K562 (cell line): Measurements from ENCODE around the gene NDUFC2. TPM values are rescaled to one million over a fixed set of nuclear protein-coding genes. Genes with fewer than 3 reads are reported as not detected.

Experiments
- ATAC-seq: fragments of 200-7000 bp; cut with Tn5 transposase; 3 replicates; pipeline ENCODE4 v1.9.1; 2020; ENCODE audit warnings: moderate library complexity
- BruUV-seq: library from RNA; stranded (reverse); fragments of 400-500 nt; replicated peaks from 2 replicates; lab custom pipeline; 2021; lab: Mats Ljungman, UMichigan
- CTCF ChIA-PET: fragments of 300-600 bp; formaldehyde crosslinking; extraction: SDS; loops from one replicate; lab custom pipeline; 2021; ENCODE audit warnings: low intra/inter-chr PET ratio; lab: Yijun Ruan, JAX
- POLR2A ChIA-PET: fragments of 300-600, 350-650 bp; sonication (Branson Sonifier 250); formaldehyde crosslinking; extraction: SDS; loops from one replicate; lab custom pipeline; 2021; ENCODE audit warnings: antibody characterized with exemption, inconsistent platforms; lab: Yijun Ruan, JAX
- DNase-seq, 4 experiments: peaks; one replicate each; pipeline versions ENCODE4 v3.0.0 to v3.0.0-alpha.2; 2011 to 2018; ENCODE audit warnings: low spot score in 3 of 4, mixed read lengths in 3 of 4; ENCODE audit errors: extremely low read depth in 1 of 4
- FAIRE-seq: peaks from 2 replicates; lab custom pipeline; 2011; peaks lifted over from hg19 to GRCh38; lab: Jason Lieb, UNC
- H2AFZ ChIP-seq: 2 replicates; pipeline ENCODE4 v1.6.0; 2011; ENCODE audit warnings: low read depth, low read length, control low read depth, inconsistent platforms
- H3K27ac ChIP-seq: fragments of 200-600 bp; 3 replicates; pipeline ENCODE4 v1.8.0; 2011; ENCODE audit warnings: low read depth, mild to moderate bottlenecking, control low read depth, inconsistent platforms, low read length, moderate library complexity, mixed read lengths; ENCODE audit errors: extremely low read depth
- H3K27me3 ChIP-seq, 2 experiments: fragments of 300-600 bp in 1 of 2; 2 replicates in 1 of 2; 3 replicates in 1 of 2; pipeline versions ENCODE4 v1.6.0 to v1.8.0; 2011; ENCODE audit warnings: inconsistent platforms in 2 of 2, low read length in 2 of 2, mild to moderate bottlenecking in 1 of 2, mixed read lengths in 1 of 2, moderate library complexity in 1 of 2; ENCODE audit not compliant: control insufficient read depth in 2 of 2, insufficient read depth in 2 of 2
- H3K36me3 ChIP-seq: fragments of 300-600 bp; 3 replicates; pipeline ENCODE4 v1.8.0; 2011; ENCODE audit warnings: mild to moderate bottlenecking, low read length, inconsistent platforms; ENCODE audit not compliant: control insufficient read depth, insufficient read depth
- H3K4me1 ChIP-seq, 2 experiments: fragments of 200-600 bp in 1 of 2; replicated peaks in 1 of 2; 2 replicates in 1 of 2; 3 replicates in 1 of 2; pipeline versions ENCODE4 v1.5.1 to v1.8.0; 2011; ENCODE audit warnings: inconsistent platforms in 2 of 2, low read length in 2 of 2, mild to moderate bottlenecking in 1 of 2, mixed read lengths in 1 of 2, moderate library complexity in 1 of 2; ENCODE audit not compliant: control insufficient read depth in 2 of 2, insufficient read depth in 2 of 2
- H3K4me2 ChIP-seq: 2 replicates; pipeline ENCODE4 v1.6.1; 2011; ENCODE audit warnings: low read length, control low read depth, inconsistent platforms, mixed read lengths; ENCODE audit not compliant: insufficient read depth
- H3K4me3 ChIP-seq: fragments of 200-600 bp; sonication (generic), shearing (Covaris generic); 2 replicates; pipeline ENCODE4 v1.5.1; 2016; ENCODE audit warnings: control low read depth, inconsistent platforms
- H3K79me2 ChIP-seq: fragments of 200-600 bp; 3 replicates; pipeline ENCODE4 v1.8.0; 2011; ENCODE audit warnings: low read length, inconsistent platforms; ENCODE audit not compliant: control insufficient read depth, insufficient read depth
- H3K9ac ChIP-seq, 2 experiments: 2 replicates each; pipeline versions ENCODE4 v1.6.0 to v1.6.1; 2011; ENCODE audit warnings: low read depth in 2 of 2, low read length in 2 of 2, control low read depth in 1 of 2, inconsistent platforms in 1 of 2, mild to moderate bottlenecking in 1 of 2, mixed read lengths in 1 of 2; ENCODE audit not compliant: insufficient read depth in 1 of 2
- H3K9me1 ChIP-seq: one replicate; pipeline ENCODE4 v1.6.0; 2011; ENCODE audit warnings: inconsistent platforms, mild to moderate bottlenecking, low read length, moderate library complexity; ENCODE audit not compliant: control insufficient read depth, insufficient read depth
- H3K9me3 ChIP-seq: replicated peaks from 2 replicates; pipeline ENCODE4 v1.5.1; 2011; ENCODE audit warnings: low read depth, low read length, inconsistent platforms; ENCODE audit not compliant: control insufficient read depth, insufficient read depth
- H4K20me1 ChIP-seq: replicated peaks from 2 replicates; pipeline ENCODE4 v1.6.1; 2011; ENCODE audit warnings: low read length, inconsistent platforms, mixed read lengths; ENCODE audit not compliant: control insufficient read depth, insufficient read depth
- BRF1 ChIP-seq: IDR thresholded peaks from 3 replicates; pipeline ENCODE4 v1.6.1; 2011; ENCODE audit warnings: borderline replicate concordance, mild to moderate bottlenecking; ENCODE audit not compliant: insufficient read length; ENCODE audit errors: extremely low read depth
- HDAC3 ChIP-seq: fragments of 450-650 bp; IDR thresholded peaks from 2 replicates; pipeline ENCODE4 v1.6.1; 2018; ENCODE audit warnings: borderline replicate concordance, mild to moderate bottlenecking, moderate library complexity; ENCODE audit not compliant: partially characterized antibody
- JUNB ChIP-seq: fragments of 450-650 bp; formaldehyde crosslinking; conservative IDR thresholded peaks from 2 replicates; pipeline ENCODE4 v1.4.0; 2020; ENCODE audit warnings: mild to moderate bottlenecking
- MAFG ChIP-seq: fragments of 450-650 bp; conservative IDR thresholded peaks from 2 replicates; pipeline ENCODE4 v1.6.1; 2016; ENCODE audit warnings: missing genetic modification characterization, missing compliant biosample characterization
- NFIC ChIP-seq: fragments of 450-650 bp; IDR thresholded peaks from 2 replicates; pipeline ENCODE4 v1.6.1; 2017; ENCODE audit warnings: mild to moderate bottlenecking, inconsistent platforms
- NONO ChIP-seq, 2 experiments: fragments of 200-400 bp in 1 of 2; fragments of 450-650 bp in 1 of 2; formaldehyde crosslinking in 1 of 2; IDR thresholded peaks; 2 replicates each; pipeline ENCODE4 v1.6.1; 2017; ENCODE audit warnings: low read depth in 2 of 2, mild to moderate bottlenecking in 2 of 2, moderate library complexity in 2 of 2, low read length in 1 of 2
- NUFIP1 ChIP-seq: fragments of 450-650 bp; IDR thresholded peaks from 2 replicates; pipeline ENCODE4 v1.6.1; 2018; ENCODE audit not compliant: partially characterized antibody
- PYGO2 ChIP-seq: fragments of 450-650 bp; IDR thresholded peaks from 2 replicates; pipeline ENCODE4 v1.6.1; 2016; ENCODE audit warnings: mild to moderate bottlenecking, missing genetic modification characterization, moderate library complexity, missing compliant biosample characterization
- SMARCA5 ChIP-seq: fragments of 450-650 bp; IDR thresholded peaks from 2 replicates; pipeline ENCODE4 v1.6.1; 2016
- TCF3 ChIP-seq: sonication (generic); formaldehyde crosslinking; IDR thresholded peaks from 2 replicates; pipeline ENCODE4 v1.4.0; 2020; ENCODE audit warnings: mild to moderate bottlenecking, missing genetic modification reagents
- ZMIZ1 ChIP-seq, 2 experiments: fragments of 150-350 bp in 1 of 2; IDR thresholded peaks; 2 replicates each; pipeline ENCODE4 v1.6.1; 2012 to 2016; ENCODE audit warnings: low read depth in 2 of 2, low read length in 2 of 2, mild to moderate bottlenecking in 1 of 2, moderate library complexity in 1 of 2
- ZNF143 ChIP-seq: sonication (generic); formaldehyde crosslinking; IDR thresholded peaks from 2 replicates; pipeline ENCODE4 v1.9.0; 2022; ENCODE audit warnings: mild to moderate bottlenecking, missing genetic modification reagents
- WGBS: fragments of 100-300 bp; shearing (Covaris generic); methylation state at CpG from one replicate; pipeline ENCODE4 v1.1.6; 2016; ENCODE audit warnings: low coverage, mixed read lengths; ENCODE audit not compliant: insufficient coverage; ENCODE audit errors: missing lambda C conversion rate; 5-methylcytosine and 5-hydroxymethylcytosine counted together
- in situ Hi-C: fragments of 300-500 bp; cut with MboI; formaldehyde crosslinking; loops from 4 replicates; pipeline ENCODE4 v1.15.0; 2018; ENCODE audit warnings: inconsistent platforms, mixed read lengths
- intact Hi-C: fragments of 100-400 bp; cut with micrococcal nuclease; formaldehyde crosslinking; loops from 2 replicates; pipeline ENCODE4 v1.14.2; 2022
- polyA plus RNA-seq, 8 experiments: library from polyadenylated mRNA; depleted of rRNA in 4 of 8; stranded (reverse) in 5 of 8; unstranded in 3 of 8; fragments of >200 nt; fragmentation: Nextera tagmentation in 2 of 8; fragmentation: Illumina TruSeq in 1 of 8; extraction: Ambion mirVana in 2 of 8; extraction: Trizol in 1 of 8; gene quantifications; 2 replicates each; pipeline versions ENCODE4 v1.2.1 to v1.2.3, GENCODE V29; 2011 to 2014; ENCODE audit warnings: inconsistent platforms in 1 of 8, missing spikeins in 1 of 8
- total RNA-seq, 7 experiments: library from RNA; depleted of rRNA in 6 of 7; stranded (reverse); fragments of >200 nt in 6 of 7; fragmentation: Illumina TruSeq in 2 of 7; extraction: Trizol in 2 of 7; gene quantifications; 2 replicates each; pipeline versions ENCODE4 v1.2.1 to v1.2.3, GENCODE V29; 2011 to 2021; ENCODE audit warnings: low replicate concordance in 1 of 7
- TF ChIP-seq, protein P1 (sequence below): sonication (generic); formaldehyde crosslinking; IDR thresholded peaks from 2 replicates; pipeline ENCODE4 v1.8.0; 2022; ENCODE audit warnings: mild to moderate bottlenecking, missing genetic modification reagents, borderline replicate concordance
- TF ChIP-seq, protein P2 (sequence below): sonication (generic); formaldehyde crosslinking; IDR thresholded peaks from 2 replicates; pipeline ENCODE4 v1.8.1; 2023; ENCODE audit warnings: mild to moderate bottlenecking, missing genetic modification reagents

The NDUFC2 gene
- total and polyA plus RNA-seq, 9 of the 15 experiments (the other 6 are each of a cell fraction or from before 2014, with no cell fraction given), result 168 to 1,119 (median 442) TPM

- no TSS peak for BruUV-seq
- no peak overlapping the region for H3K4me3 ChIP-seq
- H4K20me1 ChIP-seq, result no peaks in the 10 kb centered on the region
- H3K9ac ChIP-seq, result no peak overlapping the region
- no peaks in the 10 kb centered on the region for H3K79me2 ChIP-seq
- H3K4me2 ChIP-seq, result no peak overlapping the region
- no peaks in the 10 kb centered on the region for H3K9me3 ChIP-seq
- CTCF ChIA-PET, result no interaction called here
- H3K9me1 ChIP-seq, result no peaks in the 10 kb centered on the region
- no peak overlapping the region for H3K27ac ChIP-seq
- H3K27me3 ChIP-seq, result no peaks in the 10 kb centered on the region
- ATAC-seq (no peak), FAIRE-seq (no peak), DNase-seq (no peak)
- no peaks in the 10 kb centered on the region for H3K4me1 ChIP-seq
- no peak overlapping the region for H2AFZ ChIP-seq
- POLR2A ChIA-PET, result no interaction called here
- in situ Hi-C loops (no loop called here), intact Hi-C loops (no loop called here)
- WGBS, result 94% methylated on average over 2 of the region's 2 CpGs
- peaks cover 58% of the 10 kb centered on the region for H3K36me3 ChIP-seq
- TF ChIP-seq NONO (IDR thresholded peaks at IDR 0.05; ENCODE audit: low read depth in 2 of 2, low read length in 1 of 2) (no peak), MAFG (tag) (no peak), ZMIZ1 (IDR thresholded peaks at IDR 0.05; ENCODE audit: low read depth in 2 of 2, low read length in 2 of 2) (no peak), NFIC (no peak), BRF1 (no peak), HDAC3 (no peak), PYGO2 (tag) (no peak), ZNF143 (CRISPR knock-in tag) (no peak), SMARCA5 (no peak), TCF3 (CRISPR knock-in tag) (no peak), NUFIP1 (no peak), JUNB (no peak)
- TF ChIP-seq, protein P1, sequence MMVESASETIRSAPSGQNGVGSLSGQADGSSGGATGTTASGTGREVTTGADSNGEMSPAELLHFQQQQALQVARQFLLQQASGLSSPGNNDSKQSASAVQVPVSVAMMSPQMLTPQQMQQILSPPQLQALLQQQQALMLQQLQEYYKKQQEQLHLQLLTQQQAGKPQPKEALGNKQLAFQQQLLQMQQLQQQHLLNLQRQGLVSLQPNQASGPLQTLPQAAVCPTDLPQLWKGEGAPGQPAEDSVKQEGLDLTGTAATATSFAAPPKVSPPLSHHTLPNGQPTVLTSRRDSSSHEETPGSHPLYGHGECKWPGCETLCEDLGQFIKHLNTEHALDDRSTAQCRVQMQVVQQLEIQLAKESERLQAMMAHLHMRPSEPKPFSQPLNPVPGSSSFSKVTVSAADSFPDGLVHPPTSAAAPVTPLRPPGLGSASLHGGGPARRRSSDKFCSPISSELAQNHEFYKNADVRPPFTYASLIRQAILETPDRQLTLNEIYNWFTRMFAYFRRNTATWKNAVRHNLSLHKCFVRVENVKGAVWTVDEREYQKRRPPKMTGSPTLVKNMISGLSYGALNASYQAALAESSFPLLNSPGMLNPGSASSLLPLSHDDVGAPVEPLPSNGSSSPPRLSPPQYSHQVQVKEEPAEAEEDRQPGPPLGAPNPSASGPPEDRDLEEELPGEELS (CRISPR knock-in tag), result no peak
- TF ChIP-seq, protein P2, sequence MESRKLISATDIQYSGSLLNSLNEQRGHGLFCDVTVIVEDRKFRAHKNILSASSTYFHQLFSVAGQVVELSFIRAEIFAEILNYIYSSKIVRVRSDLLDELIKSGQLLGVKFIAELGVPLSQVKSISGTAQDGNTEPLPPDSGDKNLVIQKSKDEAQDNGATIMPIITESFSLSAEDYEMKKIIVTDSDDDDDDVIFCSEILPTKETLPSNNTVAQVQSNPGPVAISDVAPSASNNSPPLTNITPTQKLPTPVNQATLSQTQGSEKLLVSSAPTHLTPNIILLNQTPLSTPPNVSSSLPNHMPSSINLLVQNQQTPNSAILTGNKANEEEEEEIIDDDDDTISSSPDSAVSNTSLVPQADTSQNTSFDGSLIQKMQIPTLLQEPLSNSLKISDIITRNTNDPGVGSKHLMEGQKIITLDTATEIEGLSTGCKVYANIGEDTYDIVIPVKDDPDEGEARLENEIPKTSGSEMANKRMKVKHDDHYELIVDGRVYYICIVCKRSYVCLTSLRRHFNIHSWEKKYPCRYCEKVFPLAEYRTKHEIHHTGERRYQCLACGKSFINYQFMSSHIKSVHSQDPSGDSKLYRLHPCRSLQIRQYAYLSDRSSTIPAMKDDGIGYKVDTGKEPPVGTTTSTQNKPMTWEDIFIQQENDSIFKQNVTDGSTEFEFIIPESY (CRISPR knock-in tag), result no peak
These were observed 31.6 kb upstream of the NDUFC2 start for GRCh38 chr11:78111298-78111697.
